Ovary (tissue), 3 donors: ENCODE data around the gene JAKMIP3.

ENCODE experiments used
- CTCF ChIP-seq, 3 donors: fragments of 450-650 bp in 2 of 3; fragments of 200-600 bp in 1 of 3; IDR thresholded peaks; one replicate each; pipeline versions ENCODE4 v1.5.1 to v1.8.0; 2016 to 2022; ENCODE audit warnings: antibody characterized with exemption in 3 of 3, mild to moderate bottlenecking in 1 of 3
- EP300 ChIP-seq: sonication (generic); formaldehyde crosslinking; IDR thresholded peaks from one replicate; pipeline ENCODE4 v1.6.1; 2017; ENCODE audit warnings: antibody characterized with exemption
- POLR2A ChIP-seq: fragments of 450-650 bp; IDR thresholded peaks from one replicate; pipeline ENCODE4 v1.6.1; 2017; ENCODE audit warnings: antibody characterized with exemption, mild to moderate bottlenecking, moderate library complexity
- donor health status: DM: no; HTN: no; CAD: no.

GRCh38 chr10:132019366-132019765, 46.4 kb upstream of the JAKMIP3 start:
- TF ChIP-seq CTCF (IDR thresholded peaks at IDR 0.05) (no peak), EP300 (no peak), POLR2A (no peak)
